ENCODE measurements around the gene GNAZ. TPM values are rescaled to one million over a fixed set of nuclear protein-coding genes. Genes with fewer than 3 reads are reported as not detected.

The GNAZ gene
- total and polyA plus RNA-seq, 2 of the 8 experiments (the other 6 are each of a cell fraction or from before 2014, with no cell fraction given): 6.6 to 9.6 TPM

GRCh38 chr22:23073526-23074229 lies 3.4 kb downstream of the GNAZ start (continued):
- no peak for TF ChIP-seq USF2 (IDR thresholded peaks at IDR 0.05; ENCODE audit: low read length)
- TF ChIP-seq FOSL1 (IDR thresholded peaks at IDR 0.05; ENCODE audit: insufficient read depth, low read depth, low read length): no peak
- no peak for TF ChIP-seq JUN (IDR thresholded peaks at IDR 0.05; ENCODE audit: low read depth, low read length)
- no peak for TF ChIP-seq NRF1 (IDR thresholded peaks at IDR 0.05; ENCODE audit: low read depth, low read length)
- no peak for TF ChIP-seq TAF7 (optimal IDR thresholded peaks at IDR 0.05; ENCODE audit: borderline replicate concordance, low read depth, low read length)
- TF ChIP-seq JUND (IDR thresholded peaks at IDR 0.05; ENCODE audit: low read length): no peak
- no peak for TF ChIP-seq CHD7 (IDR thresholded peaks at IDR 0.05; ENCODE audit: insufficient replicate concordance, low read length)
- no peak for TF ChIP-seq TEAD4 (IDR thresholded peaks at IDR 0.05; ENCODE audit: low read depth, low read length)
